ENCODE measurements around the gene MAST1. TPM values are rescaled to one million over a fixed set of nuclear protein-coding genes. Genes with fewer than 3 reads are reported as not detected.

MAST1 gene
- total RNA-seq, 4 donors from 2014 or later, result 0.64 to 2.4 (median 0.82) TPM; not detected in 1

GRCh38 chr19:12858041-12858928 lies 20.0 kb downstream of the MAST1 start:
- 94% methylated on average over 35 of the region's 35 CpGs; no CpG with 5 or more reads in 1 of the 2 donors for WGBS, 2 donors (ENCODE audit: low coverage in 1 of 2)
- Histone ChIP-seq H3K4me3 (no peak overlapping the region), H3K9me3 (no peaks in the 10 kb centered on the region), H3K27me3 (no peaks in the 10 kb centered on the region), H3K4me1 (no peaks in the 10 kb centered on the region), H3K27ac (no peak overlapping the region), H3K36me3 (no peaks in the 10 kb centered on the region)
- in situ Hi-C loops (cut with MboI; ENCODE audit: low pct_ligation_motif_present in 1 of 4, low pct_unique_long_range_greater_than_20kb in 1 of 4, low sequenced_read_pairs in 3 of 4) (no loop called here), intact Hi-C loops (cut with DNase I; ENCODE audit: low total_unique reads) (no loop called here)
- DNase-seq, result no peak
- TF ChIP-seq POLR2A (IDR thresholded peaks at IDR 0.05) (no peak), POLR2AphosphoS5 (IDR thresholded peaks at IDR 0.05) (no peak), CTCF (IDR thresholded peaks at IDR 0.05) (no peak), EP300 (IDR thresholded peaks at IDR 0.05; ENCODE audit: low read depth) (no peak)

- in situ Hi-C loops (cut with MboI; ENCODE audit: low pct_ligation_motif_present in 1 of 4, low pct_unique_long_range_greater_than_20kb in 1 of 4, low sequenced_read_pairs in 3 of 4) (no loop called here), intact Hi-C loops (cut with DNase I; ENCODE audit: low total_unique reads) (no loop called here)
- Histone ChIP-seq H3K27ac (no peak overlapping the region), H3K4me1 (no peaks in the 10 kb centered on the region), H3K4me3 (no peak overlapping the region), H3K36me3 (no peaks in the 10 kb centered on the region), H3K27me3 (no peaks in the 10 kb centered on the region), H3K9me3 (no peaks in the 10 kb centered on the region)
- no peak for TF ChIP-seq POLR2A (IDR thresholded peaks at IDR 0.05)
- TF ChIP-seq EP300 (IDR thresholded peaks at IDR 0.05; ENCODE audit: low read depth), result no peak
- no peak for TF ChIP-seq POLR2AphosphoS5 (IDR thresholded peaks at IDR 0.05)
- no peak for TF ChIP-seq CTCF (IDR thresholded peaks at IDR 0.05)
- 54 to 76% methylated on average over 3 to 7 of the region's 7 CpGs for WGBS, 2 donors (ENCODE audit: low coverage in 1 of 2)
- no peak for DNase-seq
Measured at GRCh38 chr19:12859546-12859945, 21.2 kb downstream of the MAST1 start.

- no peak for TF ChIP-seq POLR2A (IDR thresholded peaks at IDR 0.05)
- no peak for TF ChIP-seq EP300 (IDR thresholded peaks at IDR 0.05; ENCODE audit: low read depth)
- TF ChIP-seq POLR2AphosphoS5 (IDR thresholded peaks at IDR 0.05), result no peak
- TF ChIP-seq CTCF (IDR thresholded peaks at IDR 0.05), result no peak
- H3K27me3 ChIP-seq, result no peaks in the 10 kb centered on the region
- DNase-seq, result no peak
- no peak overlapping the region for H3K4me3 ChIP-seq
- H3K27ac ChIP-seq, result no peak overlapping the region
- 86% methylated on average over 4 of the region's 4 CpGs; no CpG with 5 or more reads in 1 of the 2 donors for WGBS, 2 donors (ENCODE audit: low coverage in 1 of 2)
- no peaks in the 10 kb centered on the region for H3K36me3 ChIP-seq
- intact Hi-C loops (cut with DNase I; ENCODE audit: low total_unique reads) (no loop called here), in situ Hi-C loops (cut with MboI; ENCODE audit: low pct_ligation_motif_present in 1 of 4, low pct_unique_long_range_greater_than_20kb in 1 of 4, low sequenced_read_pairs in 3 of 4) (no loop called here)
- peaks cover 5 to 12% (median 10%) of the 10 kb centered on the region in 4 donors for H3K4me1 ChIP-seq
- no peaks in the 10 kb centered on the region for H3K9me3 ChIP-seq
Measured at GRCh38 chr19:12864143-12864542, 25.8 kb downstream of the MAST1 start.

- Histone ChIP-seq H3K27me3 (no peaks in the 10 kb centered on the region), H3K36me3 (no peaks in the 10 kb centered on the region), H3K9me3 (no peaks in the 10 kb centered on the region), H3K4me1 (peaks cover 5 to 12% (median 10%) of the 10 kb centered on the region in 4 donors), H3K27ac (no peak overlapping the region), H3K4me3 (no peak overlapping the region)
- in situ Hi-C loops (cut with MboI; ENCODE audit: low pct_ligation_motif_present in 1 of 4, low pct_unique_long_range_greater_than_20kb in 1 of 4, low sequenced_read_pairs in 3 of 4), result no loop called here
- 40 to 78% methylated on average over 5 to 34 of the region's 34 CpGs for WGBS, 2 donors (ENCODE audit: low coverage in 1 of 2)
- DNase-seq, result peak; percentile 44
- peak in 3 of 5 experiments; percentile 25 to 43 (median 26) for TF ChIP-seq CTCF (IDR thresholded peaks at IDR 0.05)
- TF ChIP-seq POLR2AphosphoS5 (IDR thresholded peaks at IDR 0.05), result no peak
- no peak for TF ChIP-seq POLR2A (IDR thresholded peaks at IDR 0.05)
- TF ChIP-seq EP300 (IDR thresholded peaks at IDR 0.05; ENCODE audit: low read depth), result no peak
- intact Hi-C loops (cut with DNase I; ENCODE audit: low total_unique reads), result no loop called here
Measured at GRCh38 chr19:12864721-12865715, 26.7 kb downstream of the MAST1 start.
